ENCODE results near the gene RNF215. TPM values are rescaled to one million over a fixed set of nuclear protein-coding genes. Genes with fewer than 3 reads are reported as not detected.
A peak's percentile ranks its signal among the peaks of the same experiment; 100 is the strongest.

RNF215 gene
- total RNA-seq, 1 donor from 2014 or later = 19.3 TPM

DNA sequence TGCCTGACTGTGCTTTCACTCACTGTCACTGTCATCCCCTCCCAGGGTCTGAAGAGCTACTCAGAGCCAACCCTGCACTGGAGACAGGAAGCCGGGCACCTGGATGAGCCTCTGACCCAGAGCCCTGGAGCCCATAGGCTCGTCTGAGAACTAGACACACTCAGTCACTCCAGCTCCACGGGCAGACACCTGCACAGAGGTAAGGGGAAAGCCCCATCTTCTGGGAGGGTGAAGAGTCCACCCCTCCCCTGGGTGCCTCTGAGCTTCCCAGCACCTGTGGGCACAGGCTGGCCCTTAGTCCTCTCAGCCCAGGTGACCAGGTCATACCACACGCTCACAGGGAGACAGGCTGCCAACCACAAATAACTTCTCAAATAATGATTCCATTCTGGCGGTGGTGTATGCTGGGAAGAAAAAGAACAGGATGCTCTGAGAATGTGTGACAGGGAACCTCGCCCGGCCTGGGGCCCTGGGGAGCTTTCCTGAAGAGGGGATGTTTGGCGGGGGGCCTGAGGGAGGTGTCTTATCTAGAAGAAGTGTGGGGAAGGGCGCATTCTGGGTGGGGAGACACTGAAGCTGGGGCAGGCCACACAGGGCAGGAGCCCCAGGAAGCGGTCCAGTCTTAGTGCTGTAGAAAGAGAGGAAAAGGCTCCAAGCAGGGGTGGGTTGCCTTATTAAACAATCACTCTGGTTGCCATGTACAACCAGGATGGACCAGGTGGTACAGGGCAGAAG, 25.1 kb downstream of the RNF215 start:
- Mint-ChIP-seq H3K9me3 (no peaks in the 10 kb centered on the region), H3K36me3 (ENCODE audit: low read depth) (no peaks in the 10 kb centered on the region)

DNA sequence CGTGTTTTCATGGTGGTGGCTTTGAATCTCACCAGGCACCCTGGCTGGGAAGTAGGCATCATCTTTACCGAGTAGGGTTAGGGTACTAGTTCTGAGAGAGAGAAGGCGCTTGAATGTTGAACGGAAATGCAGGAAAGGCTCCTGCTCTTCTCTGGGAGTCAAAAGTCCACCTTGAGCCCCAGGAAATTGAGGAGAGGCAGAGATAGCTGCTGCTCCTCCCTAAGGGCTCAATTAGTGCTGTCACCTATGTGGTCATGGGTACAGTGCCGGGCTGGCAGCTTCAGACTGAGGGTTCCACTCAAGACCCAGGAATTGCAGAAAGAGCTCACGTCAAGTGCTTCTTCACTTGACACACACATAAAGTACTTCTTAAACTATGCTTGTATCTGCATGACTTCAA, 28.7 kb downstream of the RNF215 start:
- H3K4me3 Mint-ChIP-seq (ENCODE audit: low read depth) = no peak overlapping the region
- peaks cover 29% of the 10 kb centered on the region for H3K4me1 Mint-ChIP-seq (ENCODE audit: low read depth)
- H3K27me3 Mint-ChIP-seq (ENCODE audit: low read depth) = peaks cover 2% of the 10 kb centered on the region
- H3K27ac Mint-ChIP-seq = no peak overlapping the region
- DNase-seq (ENCODE audit: low spot score) = no peak
- H3K9me3 Mint-ChIP-seq = no peaks in the 10 kb centered on the region
- intact Hi-C loops (cut with micrococcal nuclease) = loop anchor here (5.0 kb wide), 1 partner anchor 51 kb away; no protein-coding TSS in a partner anchor
- peaks cover 28% of the 10 kb centered on the region for H3K36me3 Mint-ChIP-seq (ENCODE audit: low read depth)

More for the DNA sequence above, 25.1 kb downstream of the RNF215 start:
- no peak for DNase-seq (ENCODE audit: low spot score)
- no peak overlapping the region for H3K27ac Mint-ChIP-seq
- H3K4me1 Mint-ChIP-seq (ENCODE audit: low read depth) = peaks cover 6% of the 10 kb centered on the region
- H3K27me3 Mint-ChIP-seq (ENCODE audit: low read depth) = peaks cover 2% of the 10 kb centered on the region
- no peak overlapping the region for H3K4me3 Mint-ChIP-seq (ENCODE audit: low read depth)
- intact Hi-C loops (cut with micrococcal nuclease) = no loop called here

- Mint-ChIP-seq H3K4me1 (ENCODE audit: low read depth) (peaks cover 30% of the 10 kb centered on the region), H3K4me3 (ENCODE audit: low read depth) (peak overlapping the region; percentile 91), H3K27me3 (ENCODE audit: low read depth) (peaks cover 2% of the 10 kb centered on the region), H3K27ac (peak overlapping the region; percentile 72), H3K9me3 (no peaks in the 10 kb centered on the region), H3K36me3 (ENCODE audit: low read depth) (peaks cover 33% of the 10 kb centered on the region)
- DNase-seq (ENCODE audit: low spot score) = no peak
- intact Hi-C loops (cut with micrococcal nuclease) = loop anchor here (2.0 to 5.0 kb wide), 3 partner anchors 31 to 69 kb away; partner anchors contain the start of gene TBC1D10A
Observed at GRCh38 chr22:30357650-30358215, 29.5 kb downstream of the RNF215 start.

DNA sequence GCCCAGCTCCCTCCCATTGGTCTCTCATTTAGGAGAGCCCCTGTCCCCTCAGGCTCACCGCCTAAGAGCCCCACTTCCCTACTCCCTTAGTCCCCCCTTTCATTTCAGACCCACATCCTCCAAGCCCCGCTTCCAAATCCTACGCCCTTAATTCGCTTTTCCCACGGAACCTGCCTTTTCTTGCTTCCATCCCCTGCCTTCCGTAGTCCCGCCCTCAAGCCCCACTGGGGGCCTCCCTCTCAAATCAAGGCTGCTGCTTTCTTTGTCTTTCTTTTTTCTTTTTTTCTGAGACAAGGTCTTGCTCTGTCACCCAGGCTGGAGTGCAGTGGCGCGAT, 30.0 kb downstream of the RNF215 start:
- H3K9me3 Mint-ChIP-seq = no peaks in the 10 kb centered on the region
- peaks cover 2% of the 10 kb centered on the region for H3K27me3 Mint-ChIP-seq (ENCODE audit: low read depth)
- DNase-seq (ENCODE audit: low spot score) = no peak
- H3K36me3 Mint-ChIP-seq (ENCODE audit: low read depth) = peaks cover 39% of the 10 kb centered on the region
- H3K4me1 Mint-ChIP-seq (ENCODE audit: low read depth) = peaks cover 33% of the 10 kb centered on the region
- peak overlapping the region; percentile 91 for H3K4me3 Mint-ChIP-seq (ENCODE audit: low read depth)
- intact Hi-C loops (cut with micrococcal nuclease) = loop anchor here (2.0 to 5.0 kb wide), 3 partner anchors 30 to 70 kb away; partner anchors contain the start of gene TBC1D10A
- H3K27ac Mint-ChIP-seq = peak overlapping the region; percentile 54

- peak; percentile 86 for DNase-seq (ENCODE audit: low spot score)
- Mint-ChIP-seq H3K9me3 (no peaks in the 10 kb centered on the region), H3K27ac (peak within 1 kb of the TSS; percentile 89), H3K27me3 (ENCODE audit: low read depth) (peaks cover 2% of the 10 kb centered on the region), H3K4me1 (ENCODE audit: low read depth) (peaks cover 34% of the 10 kb centered on the region), H3K36me3 (ENCODE audit: low read depth) (peaks cover 44% of the 10 kb centered on the region), H3K4me3 (ENCODE audit: low read depth) (peak within 1 kb of the TSS; percentile 91)
- intact Hi-C loops (cut with micrococcal nuclease) = loop anchor here (1.0 to 5.0 kb wide), 4 partner anchors 30 to 70 kb away; partner anchors contain the start of genes CASTOR1 and TBC1D10A
Observed at GRCh38 chr22:30356449-30357235, 30.6 kb downstream of the RNF215 start, which contains the start of the genes CCDC157 and SF3A1. CCDC157 (plus strand) TSS chr22:30357007; CDS start chr22:30366001, 8,994 bp downstream. SF3A1 (minus strand) TSS chr22:30356894; CDS start chr22:30356792, 102 bp downstream.

DNA sequence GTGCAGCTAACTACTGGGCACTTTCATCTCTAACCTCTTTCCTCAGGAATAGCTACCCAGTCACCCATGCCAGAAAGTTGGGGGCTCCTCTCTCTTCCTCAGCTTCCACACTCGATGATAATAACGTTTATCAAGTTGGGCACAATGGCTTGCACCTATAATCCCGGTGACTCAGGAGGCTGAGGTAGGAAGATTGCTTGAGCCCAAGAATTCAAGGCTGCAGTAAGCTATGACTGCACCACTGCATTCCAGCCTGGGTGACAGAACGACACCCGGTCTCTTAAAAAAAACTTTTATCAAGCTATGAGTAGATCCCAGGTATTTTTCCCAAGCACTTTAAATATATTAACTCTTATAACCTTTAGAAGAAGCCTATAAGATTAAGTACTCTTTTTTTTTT, 32.6 kb downstream of the RNF215 start:
- H3K27ac Mint-ChIP-seq = peak overlapping the region; percentile 58
- peaks cover 2% of the 10 kb centered on the region for H3K27me3 Mint-ChIP-seq (ENCODE audit: low read depth)
- no peaks in the 10 kb centered on the region for H3K9me3 Mint-ChIP-seq
- no peak for DNase-seq (ENCODE audit: low spot score)
- intact Hi-C loops (cut with micrococcal nuclease) = loop anchor here (5.0 kb wide), 1 partner anchor 47 kb away; no protein-coding TSS in a partner anchor
- peaks cover 44% of the 10 kb centered on the region for H3K4me1 Mint-ChIP-seq (ENCODE audit: low read depth)
- H3K36me3 Mint-ChIP-seq (ENCODE audit: low read depth) = peaks cover 60% of the 10 kb centered on the region
- H3K4me3 Mint-ChIP-seq (ENCODE audit: low read depth) = peak overlapping the region; percentile 91

DNA sequence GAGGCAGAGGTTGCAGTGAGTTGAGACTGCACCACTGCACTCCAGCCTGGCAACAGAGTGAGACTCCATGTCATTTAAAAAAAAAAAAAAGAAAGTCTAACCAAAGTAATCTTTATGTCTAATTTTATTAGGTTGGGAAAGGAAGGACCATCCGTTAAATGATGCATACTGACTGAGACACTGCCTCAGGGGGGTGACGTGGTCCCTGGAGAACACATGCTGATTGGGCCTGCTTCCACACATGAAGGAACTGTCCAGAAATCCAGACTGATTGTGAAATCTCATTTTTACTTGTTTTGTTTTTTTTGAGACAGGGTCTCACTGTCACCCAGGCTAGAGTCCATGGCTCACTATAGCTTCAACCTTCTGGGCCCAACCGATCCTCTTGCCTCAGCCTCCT, 36.0 kb downstream of the RNF215 start:
- Mint-ChIP-seq H3K27ac (no peak overlapping the region), H3K4me1 (ENCODE audit: low read depth) (peaks cover 60% of the 10 kb centered on the region), H3K36me3 (ENCODE audit: low read depth) (peaks cover 84% of the 10 kb centered on the region)

DNA sequence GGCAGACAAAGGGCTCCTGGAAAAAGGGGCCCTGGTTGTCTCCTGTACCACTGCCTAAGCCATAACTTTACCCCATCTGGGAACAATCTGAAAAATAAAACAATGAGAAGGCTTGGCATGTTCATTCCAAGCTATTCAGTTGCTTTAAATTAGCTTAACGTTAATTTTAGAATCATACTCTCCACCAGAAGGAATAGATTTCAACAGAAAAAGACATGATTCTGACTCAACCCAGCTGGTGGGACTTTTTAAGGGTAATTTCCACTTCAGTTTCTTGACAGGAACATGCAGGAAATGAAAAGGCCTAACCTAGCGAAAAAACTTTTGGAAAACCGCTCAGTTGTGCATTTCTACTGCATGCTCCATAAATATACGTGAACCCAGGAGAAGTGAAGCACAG, 38.4 kb downstream of the RNF215 start:
- Mint-ChIP-seq H3K27ac (peak overlapping the region; percentile 72), H3K4me3 (ENCODE audit: low read depth) (peak overlapping the region; percentile 15), H3K27me3 (ENCODE audit: low read depth) (no peaks in the 10 kb centered on the region), H3K4me1 (ENCODE audit: low read depth) (peaks cover 50% of the 10 kb centered on the region), H3K9me3 (no peaks in the 10 kb centered on the region), H3K36me3 (ENCODE audit: low read depth) (peaks cover 85% of the 10 kb centered on the region)
- DNase-seq (ENCODE audit: low spot score) = no peak
- intact Hi-C loops (cut with micrococcal nuclease) = no loop called here

More for the DNA sequence above, 36.0 kb downstream of the RNF215 start:
- H3K9me3 Mint-ChIP-seq = no peaks in the 10 kb centered on the region
- H3K4me3 Mint-ChIP-seq (ENCODE audit: low read depth) = no peak overlapping the region
- intact Hi-C loops (cut with micrococcal nuclease) = no loop called here
- H3K27me3 Mint-ChIP-seq (ENCODE audit: low read depth) = no peaks in the 10 kb centered on the region
- DNase-seq (ENCODE audit: low spot score) = no peak

DNA sequence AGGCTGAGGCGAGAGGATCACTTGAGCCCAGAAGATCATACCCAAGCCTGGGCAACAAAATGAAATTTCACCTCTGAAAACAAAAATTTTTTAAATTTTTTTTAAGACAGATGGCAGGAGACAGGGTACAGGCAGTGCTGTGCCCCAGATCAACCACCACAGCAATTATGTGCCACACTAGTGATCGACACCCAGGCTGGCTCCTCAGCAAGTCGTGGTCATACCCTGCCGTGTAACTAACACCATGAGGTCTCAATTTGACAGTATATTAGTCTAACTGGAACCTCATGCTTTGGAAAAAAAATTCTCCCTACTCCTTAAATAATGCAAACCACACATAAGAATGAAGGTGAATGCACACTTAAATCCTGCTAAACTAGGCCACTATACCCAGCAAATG, 38.8 kb downstream of the RNF215 start:
- Mint-ChIP-seq H3K4me1 (ENCODE audit: low read depth) (peaks cover 48% of the 10 kb centered on the region), H3K9me3 (no peaks in the 10 kb centered on the region), H3K4me3 (ENCODE audit: low read depth) (peak overlapping the region; percentile 15), H3K36me3 (ENCODE audit: low read depth) (peaks cover 85% of the 10 kb centered on the region), H3K27me3 (ENCODE audit: low read depth) (no peaks in the 10 kb centered on the region), H3K27ac (peak overlapping the region; percentile 72)
- DNase-seq (ENCODE audit: low spot score) = no peak
- intact Hi-C loops (cut with micrococcal nuclease) = no loop called here

GRCh38 chr22:30347255-30347892, 39.8 kb downstream of the RNF215 start:
- peaks cover 87% of the 10 kb centered on the region for H3K36me3 Mint-ChIP-seq (ENCODE audit: low read depth)
- no peaks in the 10 kb centered on the region for H3K9me3 Mint-ChIP-seq
- H3K27me3 Mint-ChIP-seq (ENCODE audit: low read depth) = no peaks in the 10 kb centered on the region
- no peak for DNase-seq (ENCODE audit: low spot score)
- H3K4me3 Mint-ChIP-seq (ENCODE audit: low read depth) = no peak overlapping the region
- peak overlapping the region; percentile 70 for H3K27ac Mint-ChIP-seq
- peaks cover 44% of the 10 kb centered on the region for H3K4me1 Mint-ChIP-seq (ENCODE audit: low read depth)
- intact Hi-C loops (cut with micrococcal nuclease) = no loop called here

GRCh38 chr22:30344447-30345200, 42.6 kb downstream of the RNF215 start:
- Mint-ChIP-seq H3K36me3 (ENCODE audit: low read depth) (peaks cover 89% of the 10 kb centered on the region), H3K9me3 (no peaks in the 10 kb centered on the region), H3K27me3 (ENCODE audit: low read depth) (no peaks in the 10 kb centered on the region), H3K4me3 (ENCODE audit: low read depth) (no peak overlapping the region), H3K4me1 (ENCODE audit: low read depth) (peaks cover 32% of the 10 kb centered on the region), H3K27ac (peak overlapping the region; percentile 71)
- no peak for DNase-seq (ENCODE audit: low spot score)
- intact Hi-C loops (cut with micrococcal nuclease) = no loop called here
